Neural progenitor cell (in vitro differentiated cells): ENCODE results near the gene PYDC1. TPM values are rescaled to one million over a fixed set of nuclear protein-coding genes. Genes with fewer than 3 reads are reported as not detected.
"Not testable (repeated sequence)": the region's sequence is repeated elsewhere in the genome, so short reads cannot be mapped to it uniquely, and the experiment has no call there.

Experiments
- DNase-seq: peaks from one replicate; pipeline ENCODE4 v3.0.0-alpha.2; 2016; ENCODE audit warnings: low spot score
- H2AFZ ChIP-seq: fragments of 200-600 bp; sonication (generic); replicated peaks from 2 replicates; pipeline ENCODE4 v1.6.1; 2016; ENCODE audit warnings: antibody characterized with exemption
- H3F3A ChIP-seq: fragments of 200-600 bp; sonication (generic); 2 replicates; pipeline ENCODE4 v1.6.1; 2016; ENCODE audit warnings: antibody characterized with exemption, low read depth
- H3K27ac ChIP-seq: fragments of 200-600 bp; sonication (generic); 2 replicates; pipeline ENCODE4 v1.5.1; 2016; ENCODE audit warnings: mild to moderate bottlenecking
- H3K27me3 ChIP-seq: fragments of 200-600 bp; sonication (generic); 2 replicates; pipeline ENCODE4 v1.6.1; 2016; ENCODE audit warnings: mild to moderate bottlenecking, moderate library complexity
- H3K36me3 ChIP-seq: fragments of 200-600 bp; sonication (generic); 2 replicates; pipeline ENCODE4 v1.5.1; 2016
- H3K4me1 ChIP-seq: fragments of 200-600 bp; sonication (generic); 2 replicates; pipeline ENCODE4 v1.6.1; 2016; ENCODE audit warnings: mixed run types
- H3K4me2 ChIP-seq: fragments of 200-600 bp; sonication (generic); 2 replicates; pipeline ENCODE4 v1.6.1; 2016
- H3K4me3 ChIP-seq: fragments of 200-600 bp; sonication (generic); 2 replicates; pipeline ENCODE4 v1.5.1; 2016
- H3K79me2 ChIP-seq: fragments of 200-600 bp; sonication (generic); 2 replicates; pipeline ENCODE4 v1.6.1; 2016; ENCODE audit warnings: low read depth
- H3K9ac ChIP-seq: fragments of 200-600 bp; sonication (generic); 2 replicates; pipeline ENCODE4 v1.6.1; 2016
- H3K9me3 ChIP-seq: fragments of 200-600 bp; sonication (generic); 2 replicates; pipeline ENCODE4 v1.5.1; 2016; ENCODE audit warnings: low read depth
- H4K20me1 ChIP-seq: fragments of 200-600 bp; sonication (generic); 2 replicates; pipeline ENCODE4 v1.6.1; 2016; ENCODE audit warnings: low read depth
- H3K27ac Mint-ChIP-seq: 3 replicates; pipeline ENCODE4 v1.8.0; 2021; ENCODE audit warnings: mixed read lengths
- H3K27me3 Mint-ChIP-seq: 2 replicates; pipeline ENCODE4 v1.8.0; 2022; ENCODE audit warnings: low read depth, mild to moderate bottlenecking, inconsistent platforms, moderate library complexity, mixed read lengths; ENCODE audit not compliant: insufficient read depth
- H3K36me3 Mint-ChIP-seq: 3 replicates; pipeline ENCODE4 v1.8.0; 2021; ENCODE audit warnings: mixed read lengths
- H3K4me1 Mint-ChIP-seq: 3 replicates; pipeline ENCODE4 v1.8.0; 2021; ENCODE audit warnings: mixed read lengths
- H3K4me3 Mint-ChIP-seq: 3 replicates; pipeline ENCODE4 v1.8.0; 2021; ENCODE audit warnings: mild to moderate bottlenecking, moderate library complexity, mixed read lengths
- H3K9me3 Mint-ChIP-seq: 3 replicates; pipeline ENCODE4 v1.8.0; 2020; ENCODE audit warnings: mixed read lengths
- CTCF ChIP-seq: fragments of 200-600 bp; sonication (generic); IDR thresholded peaks from 2 replicates; pipeline ENCODE4 v1.5.1; 2017; ENCODE audit warnings: antibody characterized with exemption, mild to moderate bottlenecking
- EZH2 ChIP-seq: fragments of 200-600 bp; sonication (generic); IDR thresholded peaks from 2 replicates; pipeline ENCODE4 v1.6.1; 2017; ENCODE audit warnings: antibody characterized with exemption, mild to moderate bottlenecking, moderate library complexity
- EZH2phosphoT487 ChIP-seq: fragments of 200-600 bp; sonication (generic); IDR thresholded peaks from 2 replicates; pipeline ENCODE4 v1.6.1; 2017; ENCODE audit warnings: antibody characterized with exemption
- total RNA-seq: library from RNA; depleted of rRNA; stranded (reverse); fragments of >200 nt; gene quantifications from 2 replicates; pipeline ENCODE4 v1.2.3, GENCODE V29; 2015; ENCODE audit warnings: low replicate concordance

Gene PYDC1
- total RNA-seq, 1 donor from 2014 or later: not detected

GRCh38 chr16:31199430-31200041 is 17.4 kb downstream of the PYDC1 start:
- Histone ChIP-seq H3K27me3 (peaks cover 45% of the 10 kb centered on the region), H2AFZ (no peak overlapping the region), H3K9ac (no peak overlapping the region), H3K4me1 (no peaks in the 10 kb centered on the region), H4K20me1 (peaks cover 85% of the 10 kb centered on the region), H3K79me2 (no peaks in the 10 kb centered on the region), H3K27ac (no peak overlapping the region), H3K4me2 (no peak overlapping the region), H3F3A (peaks cover 69% of the 10 kb centered on the region), H3K4me3 (no peak overlapping the region), H3K36me3 (no peaks in the 10 kb centered on the region), H3K9me3 (no peaks in the 10 kb centered on the region)
- no peaks in the 10 kb centered on the region for H3K9me3 Mint-ChIP-seq
- TF ChIP-seq EZH2 (no peak), EZH2phosphoT487 (no peak), CTCF (no peak)
- no peak overlapping the region for H3K27ac Mint-ChIP-seq
- no peak for DNase-seq
- no peak overlapping the region for H3K4me3 Mint-ChIP-seq
- H3K4me1 Mint-ChIP-seq: no peaks in the 10 kb centered on the region
- H3K36me3 Mint-ChIP-seq: peaks cover 32% of the 10 kb centered on the region
- peaks cover 25% of the 10 kb centered on the region for H3K27me3 Mint-ChIP-seq

GRCh38 chr16:31198207-31198882 is 18.6 kb downstream of the PYDC1 start:
- Histone ChIP-seq H3K4me3 (no peak overlapping the region), H3K9me3 (no peaks in the 10 kb centered on the region), H2AFZ (no peak overlapping the region), H3K79me2 (peaks cover 4% of the 10 kb centered on the region), H3K27me3 (peaks cover 33% of the 10 kb centered on the region), H3F3A (peaks cover 79% of the 10 kb centered on the region), H3K36me3 (no peaks in the 10 kb centered on the region), H3K4me2 (no peak overlapping the region), H3K27ac (no peak overlapping the region), H3K9ac (no peak overlapping the region), H3K4me1 (no peaks in the 10 kb centered on the region), H4K20me1 (peaks cover 93% of the 10 kb centered on the region)
- Mint-ChIP-seq H3K27me3 (peaks cover 21% of the 10 kb centered on the region), H3K4me3 (no peak overlapping the region), H3K4me1 (no peaks in the 10 kb centered on the region), H3K9me3 (no peaks in the 10 kb centered on the region), H3K36me3 (peaks cover 36% of the 10 kb centered on the region), H3K27ac (no peak overlapping the region)
- no peak for TF ChIP-seq CTCF
- TF ChIP-seq EZH2: no peak
- TF ChIP-seq EZH2phosphoT487: no peak
- no peak for DNase-seq

- no peak for TF ChIP-seq CTCF
- TF ChIP-seq EZH2phosphoT487: no peak
- TF ChIP-seq EZH2: no peak
- peaks cover 22% of the 10 kb centered on the region for H3K27me3 Mint-ChIP-seq
- no peak overlapping the region for H3K27ac ChIP-seq
Observed at GRCh38 chr16:31196324-31197088, 20.4 kb downstream of the PYDC1 start.

GRCh38 chr16:31195861-31196260 is 21.1 kb downstream of the PYDC1 start:
- peaks cover 95% of the 10 kb centered on the region for H4K20me1 ChIP-seq

More at GRCh38 chr16:31196324-31197088, 20.4 kb downstream of the PYDC1 start:
- no peak overlapping the region for H3K4me3 ChIP-seq
- H3K36me3 ChIP-seq: no peaks in the 10 kb centered on the region
- H3K4me3 Mint-ChIP-seq: no peak overlapping the region
- no peaks in the 10 kb centered on the region for H3K4me1 ChIP-seq
- H3K36me3 Mint-ChIP-seq: peaks cover 47% of the 10 kb centered on the region
- H3K27ac Mint-ChIP-seq: no peak overlapping the region
- H3K9ac ChIP-seq: no peak overlapping the region
- H3K9me3 ChIP-seq: no peaks in the 10 kb centered on the region
- no peak overlapping the region for H3K4me2 ChIP-seq
- H3F3A ChIP-seq: peaks cover 94% of the 10 kb centered on the region
- no peaks in the 10 kb centered on the region for H3K9me3 Mint-ChIP-seq
- DNase-seq: no peak
- H4K20me1 ChIP-seq: peaks cover 95% of the 10 kb centered on the region
- H3K4me1 Mint-ChIP-seq: no peaks in the 10 kb centered on the region
- H3K79me2 ChIP-seq: peaks cover 14% of the 10 kb centered on the region
- H2AFZ ChIP-seq: no peak overlapping the region
- peaks cover 14% of the 10 kb centered on the region for H3K27me3 ChIP-seq

More at GRCh38 chr16:31195861-31196260, 21.1 kb downstream of the PYDC1 start:
- Histone ChIP-seq H3K79me2 (peaks cover 19% of the 10 kb centered on the region), H3F3A (peaks cover 94% of the 10 kb centered on the region)
- H3K27me3 Mint-ChIP-seq: peaks cover 17% of the 10 kb centered on the region
- not testable (repeated sequence) for H2AFZ ChIP-seq, H3K27ac Mint-ChIP-seq, H3K36me3 ChIP-seq, H3K9me3 Mint-ChIP-seq, H3K4me1 Mint-ChIP-seq, H3K4me3 ChIP-seq, H3K27me3 ChIP-seq, H3K4me2 ChIP-seq, H3K9me3 ChIP-seq, H3K27ac ChIP-seq, H3K4me3 Mint-ChIP-seq, DNase-seq, H3K4me1 ChIP-seq, H3K9ac ChIP-seq
- peaks cover 48% of the 10 kb centered on the region for H3K36me3 Mint-ChIP-seq
